ENCODE results near the gene IFNA7. TPM values are rescaled to one million over a fixed set of nuclear protein-coding genes. Genes with fewer than 3 reads are reported as not detected.
"Not testable (repeated sequence)": the region's sequence is repeated elsewhere in the genome, so short reads cannot be mapped to it uniquely, and the experiment has no call there.

IFNA7 gene
- not detected for total RNA-seq
- long read RNA-seq, result 0 reads

DNA sequence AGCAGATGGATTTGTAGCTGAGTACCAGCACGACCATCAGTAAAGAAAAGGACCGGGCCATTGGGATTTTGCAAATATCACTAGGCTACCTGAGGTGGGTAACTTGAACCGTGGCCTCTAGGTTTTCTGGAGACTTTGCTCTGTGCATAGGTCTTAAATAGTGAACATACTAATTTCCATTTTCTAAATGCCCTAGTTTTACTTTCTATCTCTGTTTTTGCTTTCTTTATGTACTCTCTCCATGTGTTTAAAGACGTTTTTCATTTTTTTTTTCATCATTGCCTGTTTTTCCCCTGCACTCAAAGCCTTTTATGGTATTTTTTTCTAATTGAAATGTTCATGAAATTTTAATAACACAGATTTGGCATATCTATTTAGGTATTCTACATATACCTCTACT is at the start of gene IFNA7:
IFNA7 (minus strand) TSS at position 101 of the 400 bp plus-strand sequence; CDS start at position 61, 40 bp downstream.
- DNase-seq; ATAC-seq (ENCODE audit: poor library complexity); intact Hi-C loops (cut with DNase I): not testable (repeated sequence)

DNA sequence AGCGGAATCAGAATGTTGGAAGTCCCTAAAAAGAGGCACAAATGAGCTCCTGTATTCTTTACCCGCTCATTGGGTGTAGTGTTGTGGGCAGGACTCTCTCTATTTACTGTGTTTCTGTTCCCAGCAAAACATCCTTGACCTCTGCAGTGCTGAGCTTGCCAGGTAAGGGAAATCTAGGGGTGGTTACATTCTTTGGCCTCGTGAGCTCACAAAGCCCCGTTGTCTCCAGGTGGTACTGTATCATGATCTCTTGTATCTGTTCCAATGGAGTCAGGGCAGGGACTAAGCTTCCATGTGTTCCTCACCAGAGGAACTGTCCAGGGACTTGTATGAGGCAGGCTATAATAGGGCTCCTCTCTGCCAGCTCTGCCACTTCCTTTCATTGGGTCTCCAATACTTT is 49.6 kb upstream of the IFNA7 start:
- intact Hi-C loops (cut with DNase I), result no loop called here
- no peak for DNase-seq
- no peak for ATAC-seq (ENCODE audit: poor library complexity)

DNA sequence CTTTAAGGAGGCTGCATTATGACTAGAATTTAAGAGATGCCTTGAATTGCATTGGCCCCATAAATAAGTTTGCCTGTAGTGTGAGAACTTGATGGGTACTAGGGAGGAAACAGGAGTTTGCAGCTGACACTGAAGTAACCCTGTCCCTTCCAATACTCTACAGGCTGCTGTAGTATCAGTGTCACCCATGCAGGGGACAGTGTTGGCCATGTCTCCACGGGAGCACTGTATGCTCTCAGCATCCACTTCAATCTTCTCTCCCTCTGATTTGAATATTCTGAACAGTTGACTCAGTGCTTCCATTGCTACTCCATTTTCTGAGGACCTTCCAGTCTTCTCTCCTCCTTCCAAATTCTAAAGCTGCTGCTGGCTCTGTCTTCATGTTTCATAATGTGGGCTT is 49.2 kb upstream of the IFNA7 start:
- ATAC-seq (ENCODE audit: poor library complexity), result no peak
- intact Hi-C loops (cut with DNase I), result no loop called here

DNA sequence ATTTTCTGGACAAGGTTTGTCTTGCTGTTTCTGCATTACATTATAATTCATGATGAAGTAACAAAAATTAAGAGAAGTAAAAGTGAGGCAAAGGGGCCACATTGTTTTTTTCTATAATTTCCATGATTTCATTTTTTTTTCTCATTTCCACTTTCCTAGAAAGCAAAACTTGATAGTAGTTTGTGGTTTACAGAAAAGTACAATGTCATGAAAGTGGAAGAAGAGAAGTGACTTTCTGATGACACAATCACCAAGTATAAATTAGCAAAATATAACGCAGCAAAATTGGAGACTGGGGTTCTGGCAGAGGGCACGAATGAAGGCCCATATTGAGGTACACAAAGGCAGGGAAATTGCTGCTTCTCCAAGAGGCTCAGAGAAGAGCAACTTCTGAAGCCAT is 42.8 kb upstream of the IFNA7 start:
- intact Hi-C loops (cut with DNase I), result no loop called here
- DNase-seq (no peak), ATAC-seq (ENCODE audit: poor library complexity) (no peak)

More for the DNA sequence above, 49.2 kb upstream of the IFNA7 start:
- no peak for DNase-seq

DNA sequence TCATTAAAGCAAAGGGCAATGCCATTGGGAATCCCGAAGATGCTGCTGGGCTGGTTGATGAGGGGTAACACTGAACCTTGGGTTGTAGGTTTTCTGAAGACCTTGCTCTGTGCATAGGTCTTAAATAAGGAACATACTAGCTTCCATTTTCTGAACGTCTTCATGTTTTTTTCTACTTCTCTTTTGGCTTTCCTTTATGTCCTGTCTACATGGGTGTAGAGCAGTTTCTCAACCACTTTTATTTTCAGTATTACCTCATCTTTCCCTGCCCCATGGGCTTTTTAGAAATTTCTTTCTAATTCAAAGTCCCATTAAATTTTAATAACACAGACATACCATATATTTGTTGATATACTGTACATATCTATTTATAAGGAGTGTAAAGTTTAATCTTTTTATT is 37.9 kb upstream of the IFNA7 start, which contains the start of gene IFNA14:
IFNA14 (minus strand) TSS at position 95 of the 400 bp plus-strand sequence; CDS start at position 25, 70 bp downstream.
- ATAC-seq (ENCODE audit: poor library complexity) (no peak), DNase-seq (no peak)
- intact Hi-C loops (cut with DNase I), result no loop called here

DNA sequence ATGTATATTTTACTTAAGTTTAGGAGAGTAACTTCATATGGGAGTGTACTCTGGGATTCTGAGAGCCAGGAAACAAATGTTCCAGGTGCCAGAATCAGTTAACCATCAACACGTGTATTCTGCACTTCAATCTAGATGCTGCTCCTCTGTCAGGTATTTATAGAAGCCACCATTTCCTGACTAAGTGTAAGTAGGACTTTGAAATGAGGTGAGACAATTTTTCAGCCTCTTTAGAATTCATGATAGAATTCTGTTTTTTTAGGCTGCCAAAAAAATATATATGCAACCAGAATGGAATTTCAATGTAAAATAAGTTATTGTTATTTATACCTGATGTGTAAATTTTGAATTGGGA is 34.3 kb upstream of the IFNA7 start:
- ATAC-seq (ENCODE audit: poor library complexity); DNase-seq; intact Hi-C loops (cut with DNase I): not testable (repeated sequence)

DNA sequence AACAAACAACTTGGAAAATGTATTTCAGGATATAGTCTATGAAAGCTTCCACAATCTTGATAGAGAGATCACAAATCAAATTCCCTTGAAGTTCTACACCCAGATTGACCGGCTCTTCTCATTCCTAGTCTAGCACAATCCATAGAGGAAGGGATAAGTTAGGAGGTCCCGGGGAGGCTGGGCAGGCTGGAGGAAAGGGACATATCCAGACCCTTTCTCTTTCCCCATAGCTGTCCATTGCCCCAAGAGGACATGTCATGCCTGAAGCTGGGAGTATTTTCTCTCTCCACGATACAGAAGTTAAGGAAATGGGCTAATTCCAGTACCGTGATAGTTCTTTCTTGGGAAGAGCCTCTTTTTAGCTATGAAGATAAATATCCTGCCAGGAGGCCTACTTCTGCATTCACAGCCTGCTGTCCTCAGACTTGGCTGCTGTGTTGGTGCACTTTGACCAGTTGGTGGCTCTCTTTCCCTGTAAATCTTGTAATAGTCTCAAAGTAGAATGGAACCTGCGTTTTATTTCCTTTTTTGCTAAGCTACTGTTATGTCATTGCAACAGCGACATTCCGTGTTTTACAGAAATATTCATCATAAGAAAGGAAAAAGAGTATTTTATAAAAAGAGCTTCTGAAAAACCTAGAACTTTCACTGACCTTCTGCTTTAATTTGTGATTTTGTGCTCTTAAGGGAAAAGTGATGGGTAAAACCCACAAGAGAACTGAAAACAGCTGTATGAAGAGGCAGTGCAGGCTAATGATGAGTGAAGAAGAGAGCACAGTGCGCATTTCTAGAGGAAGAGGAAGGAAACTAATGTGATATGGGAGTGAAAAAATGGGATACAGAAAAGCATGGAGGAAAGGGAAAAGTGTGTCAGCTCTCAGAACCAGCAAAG is 33.7 kb upstream of the IFNA7 start:
- DNase-seq (peak; percentile 45), ATAC-seq (ENCODE audit: poor library complexity) (peak; percentile 61)
- intact Hi-C loops (cut with DNase I), result not testable (repeated sequence)

DNA sequence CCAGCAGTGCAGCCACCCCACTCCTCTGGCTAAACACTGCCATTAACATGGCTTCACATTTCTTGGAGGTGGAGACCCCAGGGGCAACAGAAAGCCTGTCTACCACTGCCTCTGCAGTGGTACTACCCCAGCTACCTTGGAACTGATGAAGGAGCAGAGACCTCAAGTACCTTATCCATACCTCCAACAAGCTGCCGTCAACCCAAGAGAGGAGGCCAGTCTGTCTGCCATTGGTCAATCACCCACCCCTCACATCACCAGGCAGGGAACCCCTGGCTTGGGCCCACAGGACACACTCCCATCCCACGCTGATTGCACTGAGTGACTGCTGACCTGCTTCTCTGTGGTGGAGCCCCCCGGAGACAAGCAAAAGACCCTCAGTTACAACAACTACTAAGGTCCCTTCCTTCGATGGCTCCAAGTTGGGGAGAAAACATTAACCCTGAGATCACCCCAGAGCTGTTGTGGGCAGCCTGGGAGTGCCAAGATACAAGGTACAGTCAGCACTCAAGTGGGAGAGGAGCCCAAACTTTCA is 32.2 kb upstream of the IFNA7 start:
- intact Hi-C loops (cut with DNase I), result no loop called here
- DNase-seq, result no peak
- no peak for ATAC-seq (ENCODE audit: poor library complexity)

DNA sequence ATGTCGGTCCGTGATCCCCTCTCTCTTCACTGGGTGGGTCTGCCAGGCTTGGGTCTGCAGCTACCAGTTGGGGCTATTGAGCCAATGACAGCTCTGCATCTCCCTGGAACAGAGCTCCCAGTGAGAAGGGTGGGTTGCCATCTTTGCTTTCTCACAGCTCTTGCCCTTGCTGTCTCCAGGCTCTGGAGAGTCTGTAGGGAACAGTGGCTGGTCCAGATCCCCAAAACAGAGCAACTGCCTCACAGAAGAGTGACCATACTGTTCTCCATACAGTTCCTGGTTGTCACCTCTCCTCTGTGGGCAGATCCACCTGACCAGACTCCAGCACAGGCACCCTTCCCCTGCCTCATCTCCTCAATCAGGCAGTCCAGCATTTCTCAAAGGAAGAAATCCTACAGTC is 31.3 kb upstream of the IFNA7 start:
- no peak for DNase-seq
- ATAC-seq (ENCODE audit: poor library complexity), result no peak
- intact Hi-C loops (cut with DNase I), result no loop called here

DNA sequence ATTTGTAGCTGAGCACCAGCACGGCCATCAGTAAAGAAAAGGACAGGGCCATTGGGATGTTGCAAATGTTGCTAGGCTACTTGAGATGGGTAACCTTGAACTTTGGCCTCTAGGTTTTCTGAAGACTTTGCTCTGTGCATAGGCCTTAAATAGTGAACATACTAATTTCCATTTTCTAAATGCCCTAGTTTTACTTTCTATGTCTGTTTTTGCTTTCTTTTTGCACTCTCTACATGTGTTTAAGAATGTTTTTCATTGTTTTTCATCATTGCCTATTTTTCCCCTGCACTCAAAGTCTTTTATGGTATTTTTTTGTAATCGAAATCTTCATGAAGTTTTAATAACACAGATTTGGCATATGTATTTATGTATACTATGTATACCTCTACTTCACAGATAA is 26.1 kb upstream of the IFNA7 start, which contains the start of gene IFNA17:
IFNA17 (minus strand) TSS at position 101 of the 400 bp plus-strand sequence; CDS start at position 52, 49 bp downstream.
- ATAC-seq (ENCODE audit: poor library complexity) (no peak), DNase-seq (no peak)
- intact Hi-C loops (cut with DNase I), result no loop called here

DNA sequence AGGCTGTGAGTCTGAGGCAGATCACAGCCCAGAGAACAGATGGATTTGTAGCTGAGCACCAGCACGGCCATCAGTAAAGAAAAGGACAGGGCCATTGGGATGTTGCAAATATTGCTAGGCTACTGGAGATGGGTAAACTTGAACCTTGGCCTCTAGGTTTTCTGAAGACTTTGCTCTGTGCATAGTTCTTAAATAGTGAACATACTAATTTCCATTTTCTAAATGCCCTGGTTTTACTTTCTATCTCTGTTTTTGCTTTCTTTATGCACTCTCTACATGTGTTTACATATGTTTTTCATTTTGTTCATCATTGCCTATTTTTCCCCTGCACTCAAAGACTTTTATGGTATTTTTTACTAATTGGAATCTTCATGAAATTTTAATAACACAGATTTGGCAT is 15.2 kb upstream of the IFNA7 start, which contains the start of gene IFNA16:
IFNA16 (minus strand) TSS at position 101 of the 400 bp plus-strand sequence; CDS start at position 95, 6 bp downstream.
- ATAC-seq (ENCODE audit: poor library complexity); DNase-seq; intact Hi-C loops (cut with DNase I): not testable (repeated sequence)

DNA sequence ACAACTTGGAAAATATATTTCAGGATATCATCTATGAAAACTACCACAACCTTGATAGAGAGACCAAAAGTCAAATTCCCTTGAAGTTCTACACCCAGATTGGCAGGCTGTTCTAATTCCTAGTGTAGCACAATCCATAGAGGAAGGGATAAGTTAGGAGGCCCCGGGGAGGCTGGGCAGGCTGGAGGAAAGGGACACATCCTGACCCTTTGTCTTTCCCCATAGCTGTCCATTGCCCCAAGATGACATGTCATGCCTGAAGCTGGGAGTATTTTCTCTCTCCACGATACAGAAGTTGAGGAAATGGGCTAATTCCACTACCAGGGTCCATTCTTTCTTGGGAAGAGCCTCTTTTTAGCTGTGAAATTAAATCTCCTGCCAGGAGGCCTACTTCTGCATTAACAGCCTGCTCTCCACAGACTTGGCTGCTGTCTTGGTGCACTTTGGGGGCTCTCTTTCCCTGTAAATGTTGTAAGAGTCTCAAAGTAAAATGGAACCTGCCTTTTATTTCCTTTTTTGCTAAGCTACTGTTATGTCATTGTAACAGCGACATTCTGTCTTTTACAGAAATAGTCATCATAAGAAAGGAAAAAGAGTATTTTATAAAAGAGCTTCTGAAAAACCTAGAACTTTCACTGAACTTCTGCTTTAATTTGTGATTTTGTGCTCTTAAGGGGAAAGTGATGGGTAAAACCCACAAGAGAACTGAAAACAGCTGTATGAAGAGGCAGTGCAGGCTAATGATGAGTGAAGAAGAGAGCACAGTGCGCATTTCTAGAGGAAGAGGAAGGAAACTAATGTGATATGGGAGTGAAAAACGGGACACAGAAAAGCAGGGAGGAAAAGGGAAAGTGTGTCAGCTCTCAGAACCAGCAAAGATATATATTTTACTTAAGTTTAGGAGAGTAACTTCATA is 11.7 kb upstream of the IFNA7 start:
- DNase-seq; intact Hi-C loops (cut with DNase I); ATAC-seq (ENCODE audit: poor library complexity): not testable (repeated sequence)

DNA sequence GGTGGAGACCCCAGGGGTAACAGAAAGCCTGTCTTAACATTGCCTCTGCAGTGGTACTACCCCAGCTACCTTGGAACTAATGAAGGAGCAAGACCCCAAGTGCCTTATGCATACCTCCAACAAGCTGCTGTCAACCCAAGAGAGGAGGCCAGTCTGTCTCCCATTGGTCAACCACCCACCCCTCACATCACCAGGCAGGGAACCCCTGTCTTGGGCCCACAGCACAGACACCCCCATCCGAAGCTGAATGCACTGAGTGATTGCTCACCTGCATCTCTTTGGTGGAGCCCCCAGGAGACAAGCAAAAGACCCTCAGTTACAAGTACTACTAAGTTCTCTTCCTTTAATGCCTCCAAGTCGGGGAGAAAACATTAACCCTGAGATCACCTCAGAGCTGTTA is 10.2 kb upstream of the IFNA7 start:
- ATAC-seq (ENCODE audit: poor library complexity); DNase-seq: not testable (repeated sequence)

DNA sequence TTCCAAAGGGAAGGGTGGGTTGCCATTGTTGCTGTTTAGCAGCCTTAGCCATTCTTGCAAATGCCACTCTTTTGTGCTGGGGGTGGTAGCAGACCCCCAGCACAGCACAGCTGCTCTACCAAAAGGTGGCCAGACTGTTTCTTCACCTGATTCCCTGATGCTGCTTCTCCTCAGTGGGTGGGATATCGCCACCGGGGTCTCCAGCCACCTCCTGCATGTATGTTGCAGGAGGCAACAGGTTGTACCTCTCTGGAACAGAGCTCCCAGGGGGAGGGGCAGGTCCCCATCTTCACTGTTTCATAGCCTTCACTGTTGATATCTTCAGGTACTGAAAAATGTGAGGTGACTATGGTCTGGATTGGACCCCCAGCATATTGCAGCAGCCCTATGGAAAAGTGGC is 8.8 kb upstream of the IFNA7 start:
- intact Hi-C loops (cut with DNase I); ATAC-seq (ENCODE audit: poor library complexity); DNase-seq: not testable (repeated sequence)

More for the DNA sequence above, 10.2 kb upstream of the IFNA7 start:
- intact Hi-C loops (cut with DNase I), result not testable (repeated sequence)

DNA sequence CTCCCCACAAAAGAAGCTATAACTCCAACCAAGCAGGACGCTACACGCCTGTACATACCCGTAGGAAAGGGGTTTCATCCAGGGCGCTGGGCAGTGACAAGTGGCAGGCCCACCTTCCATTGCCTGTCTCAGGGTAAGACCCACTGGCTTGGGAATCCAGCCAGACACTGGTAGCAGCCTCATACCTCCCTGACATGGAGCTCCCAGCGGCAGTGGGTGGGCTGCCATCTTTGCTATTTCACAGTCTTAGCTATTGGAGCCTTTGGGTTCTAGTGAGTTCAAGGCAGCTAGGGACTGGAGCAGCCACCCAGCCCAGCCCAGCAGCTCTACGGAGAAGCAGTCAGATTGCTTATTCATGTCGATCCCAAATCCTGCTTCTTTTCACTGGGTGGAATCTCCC is 8.3 kb upstream of the IFNA7 start:
- no peak for ATAC-seq (ENCODE audit: poor library complexity)
- intact Hi-C loops (cut with DNase I), result no loop called here
- no peak for DNase-seq

DNA sequence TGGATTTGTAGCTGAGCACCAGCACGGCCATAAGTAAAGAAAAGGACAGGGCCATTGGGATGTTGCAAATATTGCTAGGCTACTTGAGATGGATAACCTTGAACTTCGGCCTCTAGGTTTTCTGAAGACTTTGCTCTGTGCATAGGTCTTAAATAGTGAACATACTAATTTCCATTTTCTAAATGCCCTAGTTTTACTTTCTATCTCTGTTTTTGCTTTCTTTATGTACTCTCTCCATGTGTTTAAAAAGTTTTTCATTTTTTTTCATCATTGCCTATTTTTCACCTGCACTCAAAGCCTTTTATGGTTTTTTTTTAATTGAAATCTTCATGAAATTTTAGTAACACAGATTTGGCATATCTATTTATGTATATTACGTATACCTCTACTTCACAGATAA is 5.0 kb upstream of the IFNA7 start, which contains the start of gene IFNA10:
IFNA10 (minus strand) TSS at position 101 of the 400 bp plus-strand sequence; CDS start at position 55, 46 bp downstream.
- ATAC-seq (ENCODE audit: poor library complexity); intact Hi-C loops (cut with DNase I): not testable (repeated sequence)

DNA sequence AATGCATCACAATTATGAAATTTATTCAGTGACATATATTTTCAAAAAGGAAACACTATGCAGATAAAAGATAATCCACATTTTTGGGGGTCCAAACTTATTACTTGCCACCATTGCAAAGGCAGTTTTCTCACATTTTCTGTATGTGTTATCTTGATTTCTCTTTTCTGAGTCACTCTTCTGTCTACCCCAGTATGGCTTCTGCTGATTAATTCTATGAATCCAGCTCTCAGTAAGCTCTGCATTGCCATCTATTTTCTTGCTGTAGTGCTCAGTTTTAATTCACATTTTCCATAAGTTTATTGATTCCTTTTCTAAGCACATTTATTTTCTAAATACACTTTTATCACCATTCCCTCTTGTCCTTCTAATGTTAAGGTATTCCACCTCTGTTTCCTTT is 3.2 kb upstream of the IFNA7 start:
- intact Hi-C loops (cut with DNase I), result no loop called here
- ATAC-seq (ENCODE audit: poor library complexity) (no peak), DNase-seq (no peak)

More for the DNA sequence above, 5.0 kb upstream of the IFNA7 start, which contains the start of gene IFNA10:
- not testable (repeated sequence) for DNase-seq

All from Right ventricle myocardium superior (tissue), 1 donor.